Ectodermal cell (in vitro differentiated cells): ENCODE measurements around the gene PPP1R10.

Source experiments
- H3K27ac ChIP-seq: 2 replicates; pipeline ENCODE4 v1.7.0; 2013; ENCODE audit warnings: mild to moderate bottlenecking, low read depth, low read length; ENCODE audit not compliant: insufficient read depth, poor library complexity, severe bottlenecking
- H3K27me3 ChIP-seq: 2 replicates; pipeline ENCODE4 v1.7.0; 2013; ENCODE audit warnings: mild to moderate bottlenecking, low read length; ENCODE audit not compliant: insufficient read depth, control insufficient read depth, poor library complexity, severe bottlenecking
- H3K36me3 ChIP-seq: one replicate; pipeline ENCODE4 v1.7.0; 2013; ENCODE audit warnings: low read length; ENCODE audit not compliant: control insufficient read depth, insufficient read depth
- H3K4me1 ChIP-seq: one replicate; pipeline ENCODE4 v1.7.0; 2013; ENCODE audit warnings: low read length; ENCODE audit not compliant: control insufficient read depth, insufficient read depth
- H3K4me3 ChIP-seq: 2 replicates; pipeline ENCODE4 v1.7.0; 2013; ENCODE audit warnings: low read depth, low read length, control low read depth; ENCODE audit not compliant: insufficient read depth
- H3K9me3 ChIP-seq: 2 replicates; pipeline ENCODE4 v1.7.0; 2013; ENCODE audit warnings: mild to moderate bottlenecking, low read length, moderate library complexity; ENCODE audit not compliant: control insufficient read depth
- WGBS, 2 experiments: methylation state at CpG; one replicate each; pipeline ENCODE4 v1.1.7; 2013; ENCODE audit warnings: missing lambda C conversion rate in 2 of 2; 5-methylcytosine and 5-hydroxymethylcytosine counted together

PPP1R10 gene

DNA sequence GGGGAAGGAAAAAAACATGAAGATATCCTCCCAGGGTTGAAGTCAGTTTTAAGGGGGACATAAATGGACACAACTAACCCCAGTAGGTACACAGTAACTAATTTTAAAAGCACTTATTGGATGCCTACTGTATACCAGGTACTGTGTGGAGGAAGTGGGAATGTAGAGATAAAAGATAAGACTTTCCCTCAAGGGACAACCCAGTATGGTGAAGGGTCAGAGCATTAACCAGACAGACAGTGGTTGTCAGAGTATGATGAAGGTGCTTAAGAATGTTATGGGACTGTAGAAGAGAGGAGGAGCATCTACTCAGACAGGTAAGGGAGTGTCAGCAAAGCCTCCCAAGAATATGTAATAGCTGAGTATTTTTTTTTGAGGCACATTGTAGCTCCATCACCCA lies 44.9 kb downstream of the PPP1R10 start:
- peak overlapping the region; percentile 91 for H3K4me3 ChIP-seq
- H3K4me1 ChIP-seq = peaks cover 12% of the 10 kb centered on the region
- H3K36me3 ChIP-seq = peaks cover 7% of the 10 kb centered on the region
- H3K27me3 ChIP-seq = peaks cover 13% of the 10 kb centered on the region
- H3K9me3 ChIP-seq = no peaks in the 10 kb centered on the region
- H3K27ac ChIP-seq = no peak overlapping the region

DNA sequence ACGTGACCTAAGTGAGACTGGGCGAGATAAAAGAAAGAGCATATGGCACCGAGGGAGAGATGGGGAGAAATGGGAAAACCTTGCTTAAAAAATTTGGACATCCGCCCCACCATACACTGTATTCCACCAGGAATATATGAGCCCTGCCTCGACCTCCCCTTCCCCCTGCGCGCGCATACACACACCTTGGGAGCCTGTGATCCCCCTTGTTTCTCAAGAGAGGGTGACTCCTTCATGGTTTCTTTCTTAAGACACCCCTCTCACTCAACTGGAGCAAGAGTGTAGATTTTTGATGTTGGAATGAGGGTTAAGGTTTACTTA lies 45.3 kb downstream of the PPP1R10 start:
- 1 to 2% methylated on average over 8 of the region's 8 CpGs for WGBS, 2 experiments
- Histone ChIP-seq H3K27me3 (peaks cover 13% of the 10 kb centered on the region), H3K9me3 (no peaks in the 10 kb centered on the region), H3K4me3 (peak overlapping the region; percentile 91), H3K27ac (no peak overlapping the region), H3K36me3 (peaks cover 3% of the 10 kb centered on the region), H3K4me1 (peaks cover 12% of the 10 kb centered on the region)

DNA sequence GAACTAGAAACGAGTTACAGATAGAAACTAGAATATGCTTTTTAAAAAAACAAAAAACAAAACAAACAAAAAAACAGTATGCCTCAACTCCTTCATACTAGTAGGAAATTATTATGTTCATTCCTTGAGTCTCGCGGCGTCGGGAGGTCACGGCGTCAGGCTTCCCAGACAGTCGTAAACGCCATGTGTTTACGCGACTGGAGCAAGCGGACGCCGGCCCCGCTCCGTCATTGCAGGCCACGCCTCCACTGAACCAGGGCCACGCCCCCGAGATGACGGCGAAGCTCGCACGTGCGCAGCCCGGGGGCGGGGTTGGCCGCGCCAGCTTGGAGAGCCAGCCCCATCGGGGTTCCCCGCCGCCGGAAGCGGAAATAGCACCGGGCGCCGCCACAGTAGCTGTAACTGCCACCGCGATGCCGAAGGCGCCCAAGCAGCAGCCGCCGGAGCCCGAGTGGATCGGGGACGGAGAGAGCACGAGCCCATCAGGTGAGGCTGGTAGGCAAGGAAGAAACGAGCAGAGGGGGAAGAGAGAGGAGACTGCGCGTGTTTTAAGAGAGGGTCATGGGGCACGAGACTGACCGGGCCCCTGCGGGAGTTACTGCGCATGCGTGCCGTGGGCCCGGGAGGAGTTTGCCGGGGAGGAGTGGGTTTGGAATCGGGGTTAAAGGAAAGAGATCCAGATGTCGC lies 45.8 kb downstream of the PPP1R10 start, which contains the start of gene ABCF1:
TSS of gene ABCF1 (plus strand) at position 368 of the 687 bp plus-strand sequence. CDS start at position 414, 46 bp downstream.
- Histone ChIP-seq H3K4me1 (peaks cover 12% of the 10 kb centered on the region), H3K27me3 (peaks cover 13% of the 10 kb centered on the region), H3K9me3 (no peaks in the 10 kb centered on the region), H3K36me3 (no peaks in the 10 kb centered on the region), H3K4me3 (peak within 1 kb of the TSS; percentile 91), H3K27ac (peak within 1 kb of the TSS; percentile 81)
- 0 to 1% methylated on average over 59 of the region's 59 CpGs for WGBS, 2 experiments

DNA sequence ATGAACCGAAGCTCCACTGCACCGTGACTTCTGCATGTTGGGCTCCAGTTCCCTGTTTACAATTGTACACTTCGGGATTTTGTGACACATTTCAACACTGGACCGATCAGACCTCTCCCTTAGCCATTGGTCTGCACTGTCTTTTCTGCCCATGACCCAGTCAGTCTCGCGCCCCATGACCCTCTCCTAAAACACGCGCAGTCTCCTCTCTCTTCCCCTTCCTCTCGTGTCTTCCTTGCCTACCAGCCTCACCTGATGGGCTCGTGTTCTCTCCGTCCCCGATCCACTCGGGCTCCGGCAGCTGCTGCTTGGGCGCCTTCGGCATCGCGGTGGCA lies 46.3 kb downstream of the PPP1R10 start:
- 11 to 13% methylated on average over 18 of the region's 18 CpGs for WGBS, 2 experiments
- H3K27me3 ChIP-seq = peaks cover 13% of the 10 kb centered on the region
- peaks cover 12% of the 10 kb centered on the region for H3K4me1 ChIP-seq
- H3K36me3 ChIP-seq = no peaks in the 10 kb centered on the region
- no peaks in the 10 kb centered on the region for H3K9me3 ChIP-seq
- no peak overlapping the region for H3K27ac ChIP-seq
- H3K4me3 ChIP-seq = peak overlapping the region; percentile 91

DNA sequence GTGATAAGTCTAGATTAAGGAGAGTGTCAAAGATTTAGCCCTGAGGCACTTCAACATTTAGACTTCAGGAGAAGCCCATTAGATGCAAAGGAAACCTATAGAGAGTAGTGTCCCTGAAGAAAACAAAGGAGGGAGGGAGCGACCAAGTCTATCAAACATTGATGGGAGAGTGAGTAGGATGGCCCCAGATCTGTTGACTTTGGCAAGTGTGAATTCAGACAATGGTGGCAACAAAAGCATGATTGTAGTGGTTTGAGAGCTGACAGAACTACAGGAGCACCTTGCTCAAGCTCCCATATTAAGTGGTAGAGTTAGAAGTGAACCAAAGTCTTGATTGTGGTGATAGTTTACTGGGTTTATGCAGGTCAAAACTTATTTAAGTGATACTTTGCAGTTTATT lies 46.8 kb downstream of the PPP1R10 start:
- Histone ChIP-seq H3K27ac (no peak overlapping the region), H3K4me3 (peak overlapping the region; percentile 91), H3K36me3 (no peaks in the 10 kb centered on the region), H3K27me3 (peaks cover 13% of the 10 kb centered on the region), H3K4me1 (peaks cover 12% of the 10 kb centered on the region), H3K9me3 (no peaks in the 10 kb centered on the region)
- 83 to 85% methylated on average over 1 of the region's 1 CpG for WGBS, 2 experiments

DNA sequence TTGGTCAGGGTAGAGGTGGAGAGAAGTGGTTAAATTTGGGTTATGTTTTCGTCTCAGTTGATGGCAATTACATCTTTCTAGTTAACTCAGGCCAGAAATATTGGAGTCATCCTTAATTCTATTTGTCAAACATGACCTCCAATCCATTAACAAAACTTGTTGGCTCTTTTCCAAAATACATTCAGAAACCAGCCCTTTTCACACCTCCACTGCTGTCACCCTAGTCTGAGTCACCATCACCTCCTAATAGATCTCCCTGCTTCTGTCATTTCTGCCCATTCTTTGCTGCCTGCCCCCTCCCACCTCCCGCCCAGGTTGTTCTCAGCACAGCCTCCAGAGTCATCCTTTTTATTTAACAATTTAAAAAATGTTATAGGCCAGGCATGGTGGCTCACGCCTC lies 48.8 kb downstream of the PPP1R10 start:
- no peaks in the 10 kb centered on the region for H3K36me3 ChIP-seq
- no peak overlapping the region for H3K4me3 ChIP-seq
- H3K4me1 ChIP-seq = peaks cover 12% of the 10 kb centered on the region
- peaks cover 13% of the 10 kb centered on the region for H3K27me3 ChIP-seq
- no peaks in the 10 kb centered on the region for H3K9me3 ChIP-seq
- no peak overlapping the region for H3K27ac ChIP-seq
- WGBS, 2 experiments = 71 to 78% methylated on average over 3 of the region's 3 CpGs

DNA sequence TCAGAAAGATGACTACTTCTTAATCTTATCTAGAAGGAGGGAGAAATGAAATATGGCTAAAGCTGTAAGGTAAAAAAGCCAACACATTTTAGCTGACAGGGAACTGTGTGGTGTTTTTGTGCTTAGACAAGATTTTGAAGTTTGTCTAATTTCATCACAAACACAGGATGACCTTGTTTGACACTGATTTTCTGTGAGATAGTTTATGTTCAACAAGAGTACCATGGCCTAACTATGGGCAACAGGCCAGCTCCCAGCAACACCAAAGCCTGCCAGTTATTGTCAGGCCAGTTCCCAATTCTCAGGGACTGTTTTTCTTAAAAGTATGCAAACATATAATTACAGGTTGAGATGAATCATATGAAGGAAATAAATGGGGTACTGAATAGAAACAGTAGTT lies 51.3 kb downstream of the PPP1R10 start:
- peaks cover 12% of the 10 kb centered on the region for H3K27me3 ChIP-seq
- H3K27ac ChIP-seq = no peak overlapping the region
- no peaks in the 10 kb centered on the region for H3K9me3 ChIP-seq
- H3K4me3 ChIP-seq = no peak overlapping the region
- peaks cover 9% of the 10 kb centered on the region for H3K36me3 ChIP-seq
- no peaks in the 10 kb centered on the region for H3K4me1 ChIP-seq

DNA sequence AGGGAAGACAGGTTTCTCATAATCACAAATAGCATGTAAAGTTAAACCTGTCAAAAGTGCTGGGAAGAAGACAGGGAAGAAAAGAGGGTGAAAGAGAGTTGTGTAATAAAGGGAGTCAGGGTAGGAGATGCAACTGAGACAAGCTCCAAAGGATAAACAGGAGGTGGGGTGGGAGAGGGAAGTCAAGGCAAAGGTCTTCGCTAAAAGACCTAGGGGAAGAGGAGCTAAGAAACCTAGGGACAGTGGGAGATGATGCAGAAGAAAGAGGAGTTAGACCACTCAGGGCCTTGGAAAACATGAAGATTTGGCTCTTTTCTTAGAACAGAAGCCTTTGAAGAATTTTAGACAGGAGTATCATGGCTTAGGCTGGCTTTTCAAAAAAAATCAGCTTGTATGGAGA lies 52.9 kb downstream of the PPP1R10 start:
- H3K4me3 ChIP-seq = no peak overlapping the region
- no peaks in the 10 kb centered on the region for H3K4me1 ChIP-seq
- no peaks in the 10 kb centered on the region for H3K9me3 ChIP-seq
- 95 to 97% methylated on average over 1 of the region's 1 CpG for WGBS, 2 experiments
- H3K27me3 ChIP-seq = no peaks in the 10 kb centered on the region
- no peak overlapping the region for H3K27ac ChIP-seq
- H3K36me3 ChIP-seq = peaks cover 9% of the 10 kb centered on the region

DNA sequence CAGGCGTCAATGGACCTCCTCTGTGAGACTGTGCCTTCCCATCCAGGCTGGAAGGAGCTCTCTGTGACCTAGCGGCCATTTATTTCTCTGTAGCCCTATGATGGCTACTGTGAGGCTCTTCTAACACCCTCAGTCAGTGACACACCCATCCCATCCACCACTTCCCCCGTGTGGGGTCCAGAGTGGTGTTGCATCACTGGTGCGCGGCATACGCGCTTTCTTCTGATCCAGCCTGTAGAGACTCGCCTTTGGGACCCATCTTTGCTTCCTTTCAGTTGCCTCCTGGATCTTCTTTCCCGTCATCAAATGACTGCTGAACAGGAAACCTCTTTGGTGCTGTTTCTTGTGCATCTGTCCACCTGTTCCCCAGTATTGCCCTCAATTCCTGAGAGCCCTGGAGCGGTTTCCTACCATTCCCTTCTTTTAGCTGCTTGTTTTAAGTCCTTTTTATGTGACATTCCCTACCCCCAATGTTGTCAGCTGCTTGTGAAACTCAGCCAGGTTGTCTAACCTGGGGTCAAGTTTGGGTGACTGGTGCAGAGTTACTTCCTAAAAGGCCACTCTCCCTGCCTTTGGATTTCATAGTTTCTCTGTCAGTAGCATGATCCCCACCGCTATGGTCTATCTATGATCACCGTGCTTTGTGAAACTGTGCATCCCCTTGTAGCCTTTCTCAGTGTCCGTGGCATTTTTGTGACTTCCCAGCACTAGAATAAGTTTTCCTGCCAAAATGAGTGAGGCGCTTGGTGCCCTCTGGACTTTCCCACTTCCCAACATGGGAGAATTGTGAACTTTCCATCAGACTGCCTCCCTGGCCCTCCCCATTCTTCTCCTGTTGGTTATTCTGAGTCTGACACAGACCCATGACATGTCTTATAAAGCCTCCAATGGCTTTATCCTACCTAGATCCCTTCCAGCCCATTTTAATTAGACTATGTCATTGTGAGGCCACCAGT lies 54.3 kb downstream of the PPP1R10 start:
- H3K36me3 ChIP-seq = peaks cover 9% of the 10 kb centered on the region
- no peak overlapping the region for H3K27ac ChIP-seq
- WGBS, 2 experiments = 96% methylated on average over 14 of the region's 14 CpGs
- H3K4me1 ChIP-seq = peaks cover 4% of the 10 kb centered on the region
- no peak overlapping the region for H3K4me3 ChIP-seq
- no peaks in the 10 kb centered on the region for H3K9me3 ChIP-seq
- no peaks in the 10 kb centered on the region for H3K27me3 ChIP-seq

DNA sequence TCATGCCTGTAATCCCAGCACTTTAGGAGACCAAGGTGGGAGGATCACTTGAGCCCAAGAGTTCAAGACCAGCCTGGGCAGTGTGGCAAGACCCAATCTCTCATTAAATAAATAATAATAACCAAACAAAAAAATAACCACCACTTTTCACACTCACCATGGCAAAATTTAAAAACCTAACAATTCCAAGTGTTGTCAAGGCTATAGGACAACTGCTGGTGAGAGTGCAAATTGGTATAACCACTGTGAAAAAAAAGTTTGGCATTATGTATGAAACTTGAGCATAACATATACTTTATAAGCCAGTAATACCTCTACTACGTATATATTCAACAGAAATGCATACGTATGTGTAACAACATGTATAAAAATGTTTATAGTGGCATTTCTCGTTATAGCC lies 56.1 kb downstream of the PPP1R10 start:
- WGBS, 2 experiments = 94 to 97% methylated on average over 3 of the region's 3 CpGs
- peaks cover 9% of the 10 kb centered on the region for H3K36me3 ChIP-seq
- H3K27ac ChIP-seq = no peak overlapping the region
- H3K4me3 ChIP-seq = no peak overlapping the region
- no peaks in the 10 kb centered on the region for H3K9me3 ChIP-seq
- H3K4me1 ChIP-seq = peaks cover 4% of the 10 kb centered on the region
- H3K27me3 ChIP-seq = no peaks in the 10 kb centered on the region
